Natural killer cell (primary cell): ENCODE data around the gene FKBP7. TPM values are rescaled to one million over a fixed set of nuclear protein-coding genes. Genes with fewer than 3 reads are reported as not detected.
"Not testable (repeated sequence)": the region's sequence is repeated elsewhere in the genome, so short reads cannot be mapped to it uniquely, and the experiment has no call there.

Experiments
- ATAC-seq, 3 donors: fragments of 150-1000 bp in 2 of 3; fragments of 200-7000 bp in 1 of 3; cut with Tn5 transposase; 1 replicate in 1 of 3; 2 replicates in 2 of 3; pipeline ENCODE4 v1.10.0; 2021; ENCODE audit warnings: mild to moderate bottlenecking in 2 of 3, moderate library complexity in 2 of 3
- DNase-seq, 2 donors: peaks; one replicate each; pipeline versions ENCODE4 v3.0.0 to v3.0.0-alpha.2; 2013 to 2021; ENCODE audit warnings: mixed read lengths in 1 of 2
- H3K27ac ChIP-seq: one replicate; pipeline ENCODE4 v1.5.1; 2013; ENCODE audit warnings: mild to moderate bottlenecking, low read length
- H3K27me3 ChIP-seq: one replicate; pipeline ENCODE4 v1.6.1; 2013; ENCODE audit warnings: low read length; ENCODE audit not compliant: control insufficient read depth, insufficient read depth
- H3K36me3 ChIP-seq: one replicate; pipeline ENCODE4 v1.6.1; 2013; ENCODE audit warnings: low read length; ENCODE audit not compliant: control insufficient read depth, insufficient read depth
- H3K4me1 ChIP-seq: one replicate; pipeline ENCODE4 v1.6.1; 2013; ENCODE audit warnings: low read length; ENCODE audit not compliant: control insufficient read depth, insufficient read depth
- H3K4me3 ChIP-seq: one replicate; pipeline ENCODE4 v1.5.1; 2013; ENCODE audit warnings: low read length
- H3K9me3 ChIP-seq: one replicate; pipeline ENCODE4 v1.6.1; 2013; ENCODE audit warnings: low read length; ENCODE audit not compliant: control insufficient read depth, insufficient read depth
- H3K27ac Mint-ChIP-seq, 2 donors: one replicate each; pipeline ENCODE4 v1.8.0; 2022; ENCODE audit warnings: mild to moderate bottlenecking in 2 of 2, mixed read lengths in 2 of 2, moderate library complexity in 1 of 2
- H3K27me3 Mint-ChIP-seq, 2 donors: one replicate each; pipeline ENCODE4 v1.8.0; 2022; ENCODE audit warnings: low read depth in 2 of 2, mixed read lengths in 2 of 2
- H3K36me3 Mint-ChIP-seq: one replicate; pipeline ENCODE4 v1.8.0; 2022; ENCODE audit warnings: mixed read lengths
- H3K4me1 Mint-ChIP-seq, 2 donors: one replicate each; pipeline ENCODE4 v1.8.0; 2022; ENCODE audit warnings: mixed read lengths in 2 of 2
- H3K4me3 Mint-ChIP-seq: one replicate; pipeline ENCODE4 v1.8.0; 2022; ENCODE audit warnings: mild to moderate bottlenecking, moderate library complexity, mixed read lengths
- H3K9me3 Mint-ChIP-seq, 2 donors: one replicate each; pipeline ENCODE4 v1.8.0; 2022; ENCODE audit warnings: mixed read lengths in 2 of 2
- CTCF ChIP-seq: fragments of 200-600 bp; IDR thresholded peaks from one replicate; pipeline ENCODE4 v1.8.0; 2022; ENCODE audit warnings: antibody characterized with exemption
- WGBS: methylation state at CpG from one replicate; pipeline ENCODE4 v1.1.7; 2013; ENCODE audit warnings: missing lambda C conversion rate; ENCODE audit not compliant: insufficient coverage; 5-methylcytosine and 5-hydroxymethylcytosine counted together
- intact Hi-C: fragments of 100-400 bp; cut with micrococcal nuclease; formaldehyde crosslinking; loops from one replicate; pipeline ENCODE4 v1.14.2; 2022
- total RNA-seq, 4 donors: library from RNA; stranded (reverse); fragments of 120-200 nt in 1 of 4; gene quantifications; one replicate each; pipeline versions ENCODE4 v1.2.3 to v1.2.4, GENCODE V29; 2013 to 2022

FKBP7 gene, protein sequence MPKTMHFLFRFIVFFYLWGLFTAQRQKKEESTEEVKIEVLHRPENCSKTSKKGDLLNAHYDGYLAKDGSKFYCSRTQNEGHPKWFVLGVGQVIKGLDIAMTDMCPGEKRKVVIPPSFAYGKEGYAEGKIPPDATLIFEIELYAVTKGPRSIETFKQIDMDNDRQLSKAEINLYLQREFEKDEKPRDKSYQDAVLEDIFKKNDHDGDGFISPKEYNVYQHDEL
- 1 to 10 TPM; 1.1 to 1.3 (median 1.1) TPM for total RNA-seq
- 4.7 TPM for total RNA-seq (2013)

GRCh38 chr2:178478439-178479274 lies at the start of gene FKBP7:
Gene FKBP7 (minus strand): TSS chr2:178478600. CDS start chr2:178478499, 101 bp downstream.
- DNase-seq (peak; percentile 83 to 95), ATAC-seq (peak; percentile 80 to 92 (median 81))
- under 1% methylated on average over 56 of the region's 56 CpGs for WGBS
- no peaks in the 10 kb centered on the region for H3K36me3 Mint-ChIP-seq
- Histone ChIP-seq H3K9me3 (no peaks in the 10 kb centered on the region), H3K27me3 (no peaks in the 10 kb centered on the region), H3K36me3 (no peaks in the 10 kb centered on the region), H3K4me1 (peaks cover 32% of the 10 kb centered on the region), H3K4me3 (peak within 1 kb of the TSS; percentile 67), H3K27ac (peak within 1 kb of the TSS; percentile 83)
- TF ChIP-seq CTCF, result peak; percentile 60
- H3K27ac Mint-ChIP-seq, result peak within 1 kb of the TSS; percentile 97 to 99
- intact Hi-C loops, result loop anchor here (1.0 to 5.0 kb wide), 4 partner anchors 27 to 1529 kb away; partner anchors contain the start of genes CWC22, PJVK and PRKRA
- H3K4me1 Mint-ChIP-seq, result peaks cover 38 to 44% of the 10 kb centered on the region in 2 donors
- no peaks in the 10 kb centered on the region for H3K9me3 Mint-ChIP-seq
- no peaks in the 10 kb centered on the region for H3K27me3 Mint-ChIP-seq
- peak within 1 kb of the TSS; percentile 98 for H3K4me3 Mint-ChIP-seq

- no peak for TF ChIP-seq CTCF
- Mint-ChIP-seq H3K27ac (no peak overlapping the region), H3K9me3 (no peaks in the 10 kb centered on the region), H3K4me3 (no peak overlapping the region), H3K4me1 (peaks cover 39 to 42% of the 10 kb centered on the region in 2 donors), H3K36me3 (peaks cover 13% of the 10 kb centered on the region), H3K27me3 (no peaks in the 10 kb centered on the region)
- Histone ChIP-seq H3K27me3 (no peaks in the 10 kb centered on the region), H3K9me3 (no peaks in the 10 kb centered on the region), H3K4me1 (peaks cover 10% of the 10 kb centered on the region), H3K4me3 (no peak overlapping the region), H3K27ac (no peak overlapping the region), H3K36me3 (no peaks in the 10 kb centered on the region)
- intact Hi-C loops, result no loop called here
- ATAC-seq, result no peak
- 91% methylated on average over 2 of the region's 2 CpGs for WGBS
- no peak for DNase-seq
Observed at GRCh38 chr2:178527592-178527991, 49.2 kb upstream of the FKBP7 start.

GRCh38 chr2:178526256-178526655 lies 47.9 kb upstream of the FKBP7 start:
- Mint-ChIP-seq H3K27ac (no peak overlapping the region), H3K4me1 (peaks cover 39 to 42% of the 10 kb centered on the region in 2 donors), H3K9me3 (no peaks in the 10 kb centered on the region), H3K27me3 (no peaks in the 10 kb centered on the region), H3K4me3 (no peak overlapping the region), H3K36me3 (no peaks in the 10 kb centered on the region)
- intact Hi-C loops, result no loop called here
- no peak overlapping the region for H3K27ac ChIP-seq
- no peak for TF ChIP-seq CTCF
- H3K4me1 ChIP-seq, result peaks cover 12% of the 10 kb centered on the region
- no peaks in the 10 kb centered on the region for H3K27me3 ChIP-seq
- no peaks in the 10 kb centered on the region for H3K9me3 ChIP-seq
- no peaks in the 10 kb centered on the region for H3K36me3 ChIP-seq
- no peak for ATAC-seq
- WGBS, result 95% methylated on average over 4 of the region's 4 CpGs
- no peak for DNase-seq
- H3K4me3 ChIP-seq, result no peak overlapping the region

DNA sequence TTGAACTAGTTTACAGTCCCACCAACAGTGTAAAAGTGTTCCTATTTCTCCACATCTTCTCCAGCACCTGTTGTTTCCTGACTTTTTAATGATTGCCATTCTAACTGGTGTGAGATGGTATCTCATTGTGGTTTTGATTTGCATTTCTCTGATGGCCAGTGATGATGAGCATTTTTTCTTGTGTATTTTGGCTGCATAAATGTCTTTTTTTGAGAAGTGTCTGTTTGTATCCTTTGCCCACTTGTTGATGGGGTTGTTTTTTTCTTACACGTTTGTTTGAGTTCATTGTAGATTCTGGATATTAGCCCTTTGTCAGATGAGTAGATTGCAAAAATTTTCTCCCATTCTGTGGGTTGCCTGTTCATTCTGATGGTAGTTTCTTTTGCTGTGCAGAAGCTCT lies 47.1 kb upstream of the FKBP7 start:
- H3K36me3 Mint-ChIP-seq, H3K27ac ChIP-seq, H3K36me3 ChIP-seq, H3K27me3 Mint-ChIP-seq, H3K4me3 ChIP-seq, DNase-seq, H3K27ac Mint-ChIP-seq, H3K9me3 ChIP-seq, H3K9me3 Mint-ChIP-seq, intact Hi-C loops, H3K27me3 ChIP-seq, ATAC-seq: not testable (repeated sequence)
- peaks cover 12% of the 10 kb centered on the region for H3K4me1 ChIP-seq
- H3K4me1 Mint-ChIP-seq, result peaks cover 31 to 34% of the 10 kb centered on the region in 2 donors
- no CpG with 5 or more reads among the region's 1 CpG for WGBS
- peak overlapping the region; percentile 47 for H3K4me3 Mint-ChIP-seq

- H3K27ac ChIP-seq, H3K27ac Mint-ChIP-seq, intact Hi-C loops, H3K36me3 Mint-ChIP-seq, H3K27me3 ChIP-seq, H3K36me3 ChIP-seq, H3K4me3 ChIP-seq, H3K27me3 Mint-ChIP-seq, ATAC-seq, H3K9me3 Mint-ChIP-seq, DNase-seq, H3K4me3 Mint-ChIP-seq, H3K9me3 ChIP-seq: not testable (repeated sequence)
- H3K4me1 ChIP-seq, result peaks cover 12% of the 10 kb centered on the region
- H3K4me1 Mint-ChIP-seq, result peaks cover 29 to 32% of the 10 kb centered on the region in 2 donors
- WGBS, result no CpG with 5 or more reads among the region's 5 CpGs
Observed at GRCh38 chr2:178525010-178525409, 46.6 kb upstream of the FKBP7 start.
